Liver (tissue), 9 donors: ENCODE measurements around the gene RFX8. TPM values are rescaled to one million over a fixed set of nuclear protein-coding genes. Genes with fewer than 3 reads are reported as not detected.

ENCODE experiments used
- DNase-seq: peaks from one replicate; pipeline ENCODE4 v3.0.0-alpha.2; 2017; ENCODE audit warnings: low spot score
- H3K27ac ChIP-seq, 2 donors: one replicate each; pipeline ENCODE4 v1.7.0; 2013; ENCODE audit warnings: inconsistent platforms in 2 of 2, low read length in 2 of 2, control low read depth in 1 of 2, low read depth in 1 of 2, mild to moderate bottlenecking in 1 of 2
- H3K27me3 ChIP-seq, 4 donors: one replicate each; pipeline versions ENCODE4 v1.6.1 to v1.7.0; 2013; ENCODE audit warnings: low read length in 3 of 4, inconsistent platforms in 1 of 4, mild to moderate bottlenecking in 1 of 4, moderate library complexity in 1 of 4; ENCODE audit not compliant: control insufficient read depth in 4 of 4, insufficient read depth in 4 of 4
- H3K36me3 ChIP-seq, 4 donors: one replicate each; pipeline versions ENCODE4 v1.6.1 to v1.7.0; 2013; ENCODE audit warnings: low read length in 3 of 4, mild to moderate bottlenecking in 3 of 4, low read depth in 1 of 4, moderate library complexity in 1 of 4; ENCODE audit not compliant: control insufficient read depth in 4 of 4, insufficient read depth in 3 of 4
- H3K4me1 ChIP-seq, 4 donors: one replicate each; pipeline versions ENCODE4 v1.6.1 to v1.7.0; 2013; ENCODE audit warnings: low read length in 3 of 4, mild to moderate bottlenecking in 3 of 4, moderate library complexity in 1 of 4; ENCODE audit not compliant: control insufficient read depth in 4 of 4, insufficient read depth in 4 of 4
- H3K4me3 ChIP-seq, 3 donors: one replicate each; pipeline versions ENCODE4 v1.6.1 to v1.7.0; 2013; ENCODE audit warnings: low read length in 3 of 3, control low read depth in 1 of 3, low read depth in 1 of 3, mild to moderate bottlenecking in 1 of 3
- H3K9ac ChIP-seq, 2 donors: one replicate each; pipeline ENCODE4 v1.7.0; 2013; ENCODE audit warnings: low read length in 2 of 2, mild to moderate bottlenecking in 2 of 2, moderate library complexity in 2 of 2, control low read depth in 1 of 2, low read depth in 1 of 2
- H3K9me3 ChIP-seq, 4 donors: one replicate each; pipeline versions ENCODE4 v1.6.1 to v1.7.0; 2013; ENCODE audit warnings: low read length in 3 of 4; ENCODE audit not compliant: control insufficient read depth in 4 of 4
- ATF3 ChIP-seq: IDR thresholded peaks from 2 replicates; pipeline ENCODE4 v1.6.1; 2016; ENCODE audit warnings: antibody characterized with exemption
- FOXA1 ChIP-seq: IDR thresholded peaks from 2 replicates; pipeline ENCODE4 v1.6.1; 2016; ENCODE audit warnings: antibody characterized with exemption
- GABPA ChIP-seq, 2 donors: IDR thresholded peaks in 1 of 2; conservative IDR thresholded peaks in 1 of 2; 2 replicates each; pipeline ENCODE4 v1.6.1; 2016; ENCODE audit warnings: antibody characterized with exemption in 2 of 2, mild to moderate bottlenecking in 1 of 2, moderate library complexity in 1 of 2
- HNF4A ChIP-seq, 2 donors: conservative IDR thresholded peaks; 2 replicates each; pipeline ENCODE4 v1.6.1; 2016; ENCODE audit warnings: antibody characterized with exemption in 2 of 2, mild to moderate bottlenecking in 2 of 2
- HNF4G ChIP-seq: IDR thresholded peaks from 2 replicates; pipeline ENCODE4 v1.6.1; 2016; ENCODE audit warnings: antibody characterized with exemption
- JUND ChIP-seq, 2 donors: IDR thresholded peaks; 2 replicates each; pipeline ENCODE4 v1.6.1; 2016; ENCODE audit warnings: antibody characterized with exemption in 2 of 2
- MAX ChIP-seq: IDR thresholded peaks from 2 replicates; pipeline ENCODE4 v1.6.1; 2016; ENCODE audit warnings: antibody characterized with exemption
- NR2F2 ChIP-seq: IDR thresholded peaks from 2 replicates; pipeline ENCODE4 v1.6.1; 2016; ENCODE audit warnings: antibody characterized with exemption
- RAD21 ChIP-seq, 2 donors: IDR thresholded peaks; 2 replicates each; pipeline ENCODE4 v1.6.1; 2016; ENCODE audit warnings: antibody characterized with exemption in 2 of 2, mild to moderate bottlenecking in 2 of 2
- REST ChIP-seq: IDR thresholded peaks from 2 replicates; pipeline ENCODE4 v1.6.1; 2016; ENCODE audit warnings: antibody characterized with exemption, mild to moderate bottlenecking
- SP1 ChIP-seq: IDR thresholded peaks from 2 replicates; pipeline ENCODE4 v1.6.1; 2018; ENCODE audit warnings: antibody characterized with exemption, mild to moderate bottlenecking
- TAF1 ChIP-seq: conservative IDR thresholded peaks from 2 replicates; pipeline ENCODE4 v1.6.1; 2016; ENCODE audit warnings: antibody characterized with exemption, mild to moderate bottlenecking
- ZBTB33 ChIP-seq: IDR thresholded peaks from 2 replicates; pipeline ENCODE4 v1.6.1; 2016; ENCODE audit warnings: antibody characterized with exemption
- WGBS: extraction: QIAGEN DNeasy Blood & Tissue Kit; methylation state at CpG from one replicate; pipeline ENCODE4 v1.1.7; 2013; 5-methylcytosine and 5-hydroxymethylcytosine counted together
- polyA plus RNA-seq, 2 donors: library from polyadenylated mRNA; stranded (reverse) in 1 of 2; unstranded in 1 of 2; fragments of 200-250 nt in 1 of 2; fragments of >200 nt in 1 of 2; fragmentation: Nextera tagmentation in 1 of 2; extraction: Ambion mirVana in 1 of 2; gene quantifications; one replicate each; pipeline versions ENCODE4 v1.2.1 to v1.2.3, GENCODE V29; 2013 to 2015
- total RNA-seq, 2 donors: library from RNA; depleted of rRNA; stranded (reverse); fragments of >200 nt; gene quantifications; one replicate each; pipeline ENCODE4 v1.2.3, GENCODE V29; 2014
- donor health status: healthy.
- donor health status: healthy.
- donor health status: healthy.
- donor health status: healthy.
- donor health status: healthy.

Gene RFX8
- total and polyA plus RNA-seq, 4 donors, result 0.08 to 0.09 (median 0.09) TPM; not detected in 1

- H3K4me3 ChIP-seq, result no peak overlapping the region
- H3K9me3 ChIP-seq, result no peaks in the 10 kb centered on the region
- H3K36me3 ChIP-seq, result no peaks in the 10 kb centered on the region
- no peaks in the 10 kb centered on the region for H3K4me1 ChIP-seq
- H3K27ac ChIP-seq, result no peak overlapping the region
- no peak for TF ChIP-seq JUND (IDR thresholded peaks at IDR 0.05)
- no peak for TF ChIP-seq GABPA (IDR thresholded peaks at IDR 0.05 in 1 of 2, conservative IDR thresholded peaks at IDR 0.05 in 1 of 2)
- TF ChIP-seq SP1, result no peak
- TF ChIP-seq TAF1, result no peak
- TF ChIP-seq MAX, result no peak
- TF ChIP-seq NR2F2, result no peak
- TF ChIP-seq REST, result no peak
- no peak for TF ChIP-seq HNF4G
- no peak for TF ChIP-seq HNF4A (conservative IDR thresholded peaks at IDR 0.05)
- no peak for TF ChIP-seq ATF3
- H3K27me3 ChIP-seq, result no peaks in the 10 kb centered on the region
- no peak for DNase-seq
- H3K9ac ChIP-seq, result no peak overlapping the region
These were observed 117.5 kb downstream of the RFX8 start for GRCh38 chr2:101357376-101357775.

- TF ChIP-seq REST (no peak), FOXA1 (no peak), JUND (IDR thresholded peaks at IDR 0.05) (no peak), HNF4G (no peak), NR2F2 (no peak), ZBTB33 (no peak), TAF1 (no peak), RAD21 (IDR thresholded peaks at IDR 0.05) (no peak), SP1 (no peak), ATF3 (no peak), HNF4A (conservative IDR thresholded peaks at IDR 0.05) (no peak)
- no peak for DNase-seq
- Histone ChIP-seq H3K4me1 (no peaks in the 10 kb centered on the region), H3K36me3 (no peaks in the 10 kb centered on the region), H3K27ac (no peak overlapping the region), H3K27me3 (no peaks in the 10 kb centered on the region), H3K9me3 (no peaks in the 10 kb centered on the region), H3K4me3 (no peak overlapping the region), H3K9ac (no peak overlapping the region)
- 90% methylated on average over 2 of the region's 2 CpGs for WGBS
These were observed 118.4 kb downstream of the RFX8 start for GRCh38 chr2:101356521-101356920.
